Hepatocyte (in vitro differentiated cells): ENCODE measurements around the gene RPS6KA2.

ENCODE experiments used
- CTCF ChIP-seq: fragments of 200-600 bp; sonication (generic); IDR thresholded peaks from 2 replicates; pipeline ENCODE4 v1.5.1; 2016; ENCODE audit warnings: antibody characterized with exemption, mild to moderate bottlenecking; ENCODE audit not compliant: poor library complexity
- EZH2 ChIP-seq: fragments of 200-600 bp; sonication (generic); IDR thresholded peaks from 2 replicates; pipeline ENCODE4 v1.6.1; 2016; ENCODE audit warnings: antibody characterized with exemption, mild to moderate bottlenecking, borderline replicate concordance
- EZH2phosphoT487 ChIP-seq: fragments of 200-600 bp; sonication (generic); IDR thresholded peaks from one replicate; pipeline ENCODE4 v1.6.1; 2018; ENCODE audit warnings: antibody characterized with exemption, mild to moderate bottlenecking, low read depth, moderate library complexity; ENCODE audit not compliant: unreplicated experiment, severe bottlenecking

- TF ChIP-seq CTCF (no peak), EZH2 (no peak), EZH2phosphoT487 (no peak)
These were observed 30.1 kb downstream of the RPS6KA2 start for GRCh38 chr6:166596776-166597507.
